Spleen (tissue), 7 donors: ENCODE data around the gene SLC16A8.

Source experiments
- CTCF ChIP-seq, 11 experiments: fragments of 200-600 bp in 7 of 11; fragments of 450-650 bp in 4 of 11; sonication (generic) in 4 of 11; IDR thresholded peaks in 8 of 11; conservative IDR thresholded peaks in 3 of 11; 1 replicate in 7 of 11; 2 replicates in 4 of 11; pipeline versions ENCODE4 v1.4.0 to v1.8.0; 2016 to 2021; ENCODE audit warnings: antibody characterized with exemption in 11 of 11, inconsistent platforms in 4 of 11, mild to moderate bottlenecking in 1 of 11
- POLR2A ChIP-seq, 3 donors: fragments of 450-650 bp; IDR thresholded peaks; one replicate each; pipeline ENCODE4 v1.5.1; 2017; ENCODE audit warnings: antibody characterized with exemption in 3 of 3, mild to moderate bottlenecking in 1 of 3
- donor health status: DM: no; HTN: no; CAD: no; lungs with moderate emphysema.
- donor health status: DM: no; HTN: no; CAD: no.
- donor health status: DM: no; HTN: no; CAD: no.

- TF ChIP-seq CTCF (IDR thresholded peaks at IDR 0.05 in 8 of 11, conservative IDR thresholded peaks at IDR 0.05 in 3 of 11) (no peak), POLR2A (IDR thresholded peaks at IDR 0.05) (no peak)
These were observed 11.4 kb downstream of the SLC16A8 start for GRCh38 chr22:38072322-38073149.
